HG03520 (cell line): ENCODE results near the gene CFAP299.

Source experiments
- ATAC-seq: cut with Tn5 transposase; IDR thresholded peaks from one replicate; pipeline ENCODE4 v1.9.1; 2021; ENCODE audit warnings: mild to moderate bottlenecking, moderate library complexity; ENCODE audit not compliant: unreplicated experiment

Gene CFAP299

GRCh38 chr4:80803337-80803736 is 467.8 kb downstream of the CFAP299 start:
- no peak for ATAC-seq

GRCh38 chr4:80806472-80806871 is 470.9 kb downstream of the CFAP299 start:
- no peak for ATAC-seq

- no peak for ATAC-seq
Measured at GRCh38 chr4:80809039-80809729, 473.7 kb downstream of the CFAP299 start.

- ATAC-seq, result no peak
Measured at GRCh38 chr4:80811406-80811805, 475.9 kb downstream of the CFAP299 start.

GRCh38 chr4:80812145-80812544 is 476.6 kb downstream of the CFAP299 start:
- ATAC-seq, result no peak

- ATAC-seq, result no peak
Measured at GRCh38 chr4:80814266-80814665, 478.7 kb downstream of the CFAP299 start.

GRCh38 chr4:80831383-80832361 is 496.1 kb downstream of the CFAP299 start:
- no peak for ATAC-seq

- ATAC-seq, result no peak
Measured at GRCh38 chr4:80839281-80839680, 503.8 kb downstream of the CFAP299 start.

- no peak for ATAC-seq
Measured at GRCh38 chr4:80839792-80840191, 504.3 kb downstream of the CFAP299 start.

GRCh38 chr4:80840396-80840795 is 504.9 kb downstream of the CFAP299 start:
- no peak for ATAC-seq

GRCh38 chr4:80841587-80842281 is 506.2 kb downstream of the CFAP299 start:
- no peak for ATAC-seq

GRCh38 chr4:80846210-80846609 is 510.7 kb downstream of the CFAP299 start:
- no peak for ATAC-seq

- ATAC-seq, result no peak
Measured at GRCh38 chr4:80852061-80852460, 516.5 kb downstream of the CFAP299 start.

- ATAC-seq, result no peak
Measured at GRCh38 chr4:80873571-80873970, 538.0 kb downstream of the CFAP299 start.

- no peak for ATAC-seq
Measured at GRCh38 chr4:80874979-80875378, 539.4 kb downstream of the CFAP299 start.

GRCh38 chr4:80875642-80876041 is 540.1 kb downstream of the CFAP299 start:
- peak; percentile 91 for ATAC-seq

- peak; percentile 56 for ATAC-seq
Measured at GRCh38 chr4:80876810-80877209, 541.3 kb downstream of the CFAP299 start.

- no peak for ATAC-seq
Measured at GRCh38 chr4:80878218-80878617, 542.7 kb downstream of the CFAP299 start.

GRCh38 chr4:80897537-80898303 is 562.2 kb downstream of the CFAP299 start:
- ATAC-seq, result peak; percentile 69

- no peak for ATAC-seq
Measured at GRCh38 chr4:80900908-80901307, 565.4 kb downstream of the CFAP299 start.

GRCh38 chr4:80903020-80903419 is 567.5 kb downstream of the CFAP299 start:
- no peak for ATAC-seq
